GM19035 (cell line): ENCODE results near the gene ATG9A.

Experiments used
- ATAC-seq: cut with Tn5 transposase; IDR thresholded peaks from one replicate; pipeline ENCODE4 v1.9.1; 2021; ENCODE audit not compliant: unreplicated experiment

Gene ATG9A

DNA sequence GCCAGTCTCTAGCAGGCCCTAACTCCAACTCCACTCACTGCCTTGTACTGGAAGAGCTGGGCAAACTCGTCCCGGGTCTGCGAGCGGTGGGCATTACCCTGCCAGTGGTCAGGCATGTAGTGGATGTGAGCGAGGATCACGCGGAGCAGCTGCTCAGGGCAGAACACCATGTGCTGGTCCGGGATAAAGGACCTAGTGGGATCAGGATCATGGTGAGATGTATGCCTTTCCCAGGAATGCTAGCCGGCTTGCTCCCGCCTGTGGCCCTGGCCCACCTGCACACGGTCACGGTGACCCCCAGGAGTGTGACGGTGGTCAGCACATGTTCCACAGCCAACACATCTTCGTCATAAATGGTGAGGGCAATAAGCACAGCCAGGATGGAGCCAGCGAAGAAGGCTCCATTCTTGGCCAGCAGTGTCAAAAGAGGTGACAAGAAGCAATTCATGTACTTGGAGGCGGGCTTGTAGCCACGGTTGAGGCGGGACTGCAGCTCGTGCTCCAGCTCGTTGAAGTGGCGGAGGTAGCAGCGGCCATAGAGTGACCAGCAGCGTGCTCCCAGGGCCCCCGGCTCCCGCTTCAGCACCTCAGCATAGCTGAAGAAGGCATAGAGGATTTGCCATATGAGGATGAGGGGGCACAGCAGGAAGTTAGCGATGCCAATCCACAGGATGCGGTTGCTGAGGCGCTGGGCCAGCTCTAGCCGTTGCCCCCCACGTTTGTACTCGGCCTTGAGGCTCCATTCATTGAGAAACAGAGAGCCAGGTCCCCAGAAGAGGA, 5.4 kb downstream of the ATG9A start:
- no peak for ATAC-seq

DNA sequence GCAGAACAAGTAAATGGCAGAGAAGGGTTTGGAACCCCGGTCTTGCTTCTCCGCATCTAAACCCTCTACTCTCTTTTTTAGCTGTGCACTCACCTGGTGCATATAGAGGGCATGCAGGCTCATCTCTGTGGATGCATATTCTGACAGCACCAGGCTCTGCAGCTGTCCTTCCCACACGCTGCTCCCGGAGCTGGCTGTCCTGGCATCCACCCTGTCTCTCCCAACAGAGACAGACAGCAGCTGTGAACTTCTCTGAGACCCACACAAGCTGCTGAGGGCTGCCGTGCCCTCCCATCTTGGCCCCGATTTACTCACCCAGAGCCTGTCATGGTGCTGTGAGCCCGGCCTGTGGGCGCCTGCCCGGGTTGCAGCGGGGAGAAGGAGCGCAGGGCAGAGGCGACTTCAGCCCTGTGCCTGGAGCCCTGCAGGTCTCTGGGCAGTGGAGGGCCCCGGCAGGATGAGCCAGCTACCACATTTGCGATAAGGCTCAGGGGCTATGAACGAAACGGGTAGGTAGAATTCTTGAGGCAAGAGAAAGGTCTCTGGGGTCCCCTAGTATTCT, 7.4 kb downstream of the ATG9A start:
- ATAC-seq: no peak

- ATAC-seq: no peak
These were observed 8.6 kb downstream of the ATG9A start for GRCh38 chr2:219220652-219221402.

DNA sequence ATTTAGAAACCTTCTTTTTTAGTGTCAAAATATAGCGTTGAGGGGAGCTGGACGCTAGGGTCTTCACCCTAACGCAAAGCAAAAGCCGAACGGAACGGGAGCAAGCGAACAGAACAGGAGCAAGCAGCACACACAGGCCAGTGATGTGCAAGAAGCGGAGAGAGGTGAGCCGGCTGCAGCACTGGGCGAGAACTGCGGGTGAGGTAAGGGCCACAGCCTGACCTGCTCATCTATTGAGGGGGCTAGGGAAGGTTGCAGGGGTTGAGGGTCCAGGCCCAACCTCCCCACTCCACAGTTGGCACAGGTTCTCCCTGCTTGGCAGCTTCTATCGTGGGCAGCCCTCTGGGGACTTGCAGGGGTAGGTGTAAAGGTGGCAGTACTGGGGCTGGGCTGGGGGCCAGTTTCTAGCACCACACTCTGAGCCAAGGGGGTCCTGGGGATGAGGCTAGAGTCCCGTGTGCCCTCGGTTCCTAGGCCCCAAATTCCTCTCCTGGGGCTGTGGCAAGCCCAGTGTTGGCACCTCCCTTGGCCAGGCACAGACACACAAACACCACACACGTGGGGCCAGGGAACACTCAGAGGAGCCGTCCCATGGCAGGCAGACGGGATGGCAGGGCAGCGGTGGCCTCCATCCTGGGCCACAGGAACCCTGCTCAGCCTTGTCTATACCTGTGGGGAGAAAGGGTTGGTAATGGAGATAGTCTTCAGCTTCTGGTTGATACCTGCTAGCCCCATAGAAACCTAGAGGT, 9.5 kb downstream of the ATG9A start:
- no peak for ATAC-seq

- ATAC-seq: peak; percentile 77
These were observed 10.4 kb downstream of the ATG9A start, which contains the start of gene ABCB6 for GRCh38 chr2:219218732-219219701. Gene ABCB6 (minus strand): TSS chr2:219218958. CDS start chr2:219218673, 285 bp downstream.

DNA sequence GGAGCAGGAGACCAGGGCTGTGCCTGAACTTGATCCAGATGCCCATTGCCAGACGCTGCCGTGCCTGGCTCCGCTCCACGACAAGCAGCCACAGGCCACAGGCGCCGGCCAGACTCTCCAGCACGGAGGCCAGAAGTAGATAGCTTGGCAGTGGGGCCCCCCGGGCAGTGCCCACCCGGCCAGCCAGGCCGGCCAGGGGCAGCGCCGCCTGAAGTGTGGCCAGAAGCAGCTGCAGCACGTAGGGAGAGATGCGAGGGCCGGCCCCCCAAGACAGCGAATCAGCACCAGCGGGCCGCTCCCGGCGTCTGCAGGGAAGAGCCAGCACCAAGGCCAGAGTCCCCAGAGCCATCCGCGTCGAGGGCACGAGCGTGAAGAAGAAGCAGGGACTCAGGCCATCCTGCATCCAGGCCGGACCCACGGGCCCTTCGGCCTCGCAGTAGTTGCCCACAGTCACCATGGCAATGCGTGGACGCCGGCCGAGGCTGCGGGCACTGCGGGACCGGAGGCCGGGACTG, 11.2 kb downstream of the ATG9A start:
- ATAC-seq: peak; percentile 31

GRCh38 chr2:219216535-219216915, 12.9 kb downstream of the ATG9A start:
- no peak for ATAC-seq

DNA sequence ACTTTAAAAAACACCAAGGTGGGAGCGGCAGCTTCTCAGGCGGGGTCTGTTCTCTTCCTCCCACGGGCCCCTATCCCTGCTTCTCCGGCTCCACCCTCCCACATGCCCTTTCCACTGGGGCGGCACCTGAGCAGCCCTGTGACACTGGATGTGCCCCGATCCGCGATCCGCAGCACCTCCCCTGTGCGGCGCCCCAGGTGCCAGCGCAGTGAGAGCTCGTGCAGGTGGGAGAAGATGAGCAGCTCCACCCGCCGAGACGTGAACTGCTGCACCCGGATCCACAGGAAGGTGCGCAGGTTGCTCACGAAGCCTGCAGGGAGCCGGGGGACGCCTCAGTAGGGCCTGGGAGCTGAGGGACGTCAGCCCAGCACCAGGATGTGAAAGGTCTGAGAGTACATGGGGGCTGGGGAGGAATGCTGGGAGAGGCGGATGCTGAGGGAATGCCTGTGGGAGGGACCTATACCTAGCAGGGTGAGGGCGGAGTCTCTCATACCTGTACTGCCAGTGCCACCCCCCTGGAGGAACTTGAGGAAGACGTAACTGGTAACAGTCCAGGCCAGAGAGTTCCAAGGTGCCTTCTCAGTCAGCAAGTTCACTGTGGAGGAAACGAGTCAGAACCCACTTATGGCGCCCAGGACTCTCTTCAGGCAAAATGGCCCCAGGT, 13.4 kb downstream of the ATG9A start:
- ATAC-seq: no peak

DNA sequence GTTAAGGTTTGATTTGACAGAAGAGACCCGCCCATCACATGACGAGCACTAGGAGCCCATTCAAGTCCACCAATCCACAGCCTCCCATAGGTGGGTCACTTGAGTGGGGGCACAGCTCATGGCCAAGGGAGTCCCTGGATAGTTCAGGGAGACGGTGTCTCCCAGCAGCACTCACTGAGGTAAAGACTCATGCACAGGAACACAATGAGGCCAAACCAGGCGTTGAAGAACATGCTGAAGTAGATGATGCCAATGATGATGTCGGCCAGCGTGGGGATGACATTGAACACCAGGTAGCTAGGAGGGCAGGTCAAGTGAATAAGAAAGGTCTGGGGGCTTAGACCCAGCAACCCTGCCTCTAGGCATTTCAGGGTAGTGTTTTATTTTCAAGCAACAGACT, 14.7 kb downstream of the ATG9A start:
- ATAC-seq: no peak

DNA sequence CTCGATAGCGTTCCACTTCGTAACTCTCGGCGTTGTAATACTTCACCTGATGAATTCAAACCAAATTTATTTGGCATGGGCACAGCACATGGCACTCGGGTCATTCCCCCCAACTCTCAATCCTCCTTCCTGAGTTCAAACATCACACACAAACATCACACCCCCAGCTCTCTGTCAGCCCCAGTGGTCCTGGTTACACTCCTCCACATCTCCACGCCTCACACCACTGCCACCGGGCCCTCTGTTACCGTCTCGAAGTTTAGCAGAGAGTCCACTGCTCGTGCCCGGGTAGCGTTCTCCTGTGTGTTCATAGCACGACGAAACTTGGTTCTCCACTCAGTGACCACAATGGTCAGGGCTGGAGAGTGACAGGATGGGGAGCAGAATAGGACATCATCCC, 15.3 kb downstream of the ATG9A start:
- no peak for ATAC-seq

DNA sequence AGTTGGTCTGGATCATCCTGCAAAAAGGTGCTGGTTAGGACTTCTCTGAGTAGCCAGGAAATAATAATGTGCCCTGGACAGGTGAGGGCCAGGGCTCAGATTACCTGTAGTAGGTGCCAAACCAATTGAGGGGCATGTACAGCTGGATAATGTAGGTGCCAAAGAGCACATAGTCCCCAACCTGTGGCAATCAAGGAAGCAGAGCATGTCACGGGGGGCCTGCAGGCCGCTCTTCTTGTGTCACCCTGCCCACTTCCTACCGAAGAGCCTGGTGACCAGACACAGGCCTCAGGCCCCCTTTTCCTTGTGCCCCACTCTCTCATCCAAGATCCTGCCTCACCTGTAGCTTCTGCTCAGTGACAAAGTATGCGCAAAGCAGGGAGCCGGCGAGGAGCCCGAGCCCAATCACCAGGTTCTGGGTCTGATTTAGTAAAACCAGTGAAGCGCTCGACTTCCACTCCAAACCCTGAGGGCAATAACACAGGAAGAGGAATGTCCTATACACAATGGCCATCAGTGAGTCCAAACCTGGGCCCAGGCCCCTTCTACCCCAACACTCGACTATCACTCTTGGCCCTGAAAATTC, 15.9 kb downstream of the ATG9A start:
- ATAC-seq: no peak

GRCh38 chr2:219213026-219213415, 16.4 kb downstream of the ATG9A start:
- ATAC-seq: no peak

GRCh38 chr2:219210886-219211362, 18.5 kb downstream of the ATG9A start:
- ATAC-seq: no peak

GRCh38 chr2:219210196-219210885, 19.1 kb downstream of the ATG9A start:
- ATAC-seq: no peak

DNA sequence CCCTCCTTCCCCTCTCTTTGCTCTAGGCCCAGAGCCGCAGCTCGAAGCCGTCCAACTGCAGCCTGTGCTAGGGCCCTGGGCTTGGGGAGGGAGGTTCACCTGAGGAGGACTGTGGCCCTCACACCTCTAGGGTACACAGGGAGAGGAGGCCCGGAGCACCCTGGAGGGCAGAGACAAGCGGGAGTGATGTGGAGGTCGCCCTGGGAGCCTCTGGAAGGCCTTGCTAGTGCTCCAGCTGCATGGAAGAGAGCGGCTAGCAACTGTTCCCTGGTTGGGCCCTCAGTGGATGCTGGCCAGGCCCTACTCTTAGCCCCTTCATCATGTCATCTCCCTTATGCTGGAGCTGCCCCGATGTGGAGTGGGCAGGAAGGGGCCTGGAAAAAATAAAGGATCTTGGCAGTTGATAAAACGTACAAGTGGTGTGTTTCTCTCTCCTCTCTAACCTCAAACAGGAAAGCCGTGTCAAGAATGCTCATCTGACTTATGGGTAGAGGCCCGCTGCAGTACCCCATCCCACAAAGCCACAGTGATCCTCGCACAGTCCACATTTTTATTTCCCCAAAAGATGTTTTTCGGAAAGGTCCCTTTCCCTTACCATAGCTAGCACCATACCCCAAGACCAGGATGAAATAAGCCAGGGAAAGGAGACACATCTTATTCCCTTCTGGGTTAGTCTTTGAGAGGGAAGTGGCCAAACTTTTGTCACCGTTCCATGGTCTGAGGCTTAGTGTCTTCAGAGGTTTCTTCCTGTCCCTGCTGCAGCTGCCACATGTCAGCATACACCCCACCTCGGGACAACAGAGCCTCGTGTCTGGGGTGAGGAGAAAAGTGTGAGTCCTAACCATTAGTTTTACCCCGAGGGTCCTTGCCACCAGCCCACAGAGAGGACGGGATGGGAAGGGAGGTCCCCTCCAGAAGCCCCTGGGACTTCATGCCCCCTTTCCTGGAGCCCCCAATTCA, 19.9 kb downstream of the ATG9A start:
- no peak for ATAC-seq

DNA sequence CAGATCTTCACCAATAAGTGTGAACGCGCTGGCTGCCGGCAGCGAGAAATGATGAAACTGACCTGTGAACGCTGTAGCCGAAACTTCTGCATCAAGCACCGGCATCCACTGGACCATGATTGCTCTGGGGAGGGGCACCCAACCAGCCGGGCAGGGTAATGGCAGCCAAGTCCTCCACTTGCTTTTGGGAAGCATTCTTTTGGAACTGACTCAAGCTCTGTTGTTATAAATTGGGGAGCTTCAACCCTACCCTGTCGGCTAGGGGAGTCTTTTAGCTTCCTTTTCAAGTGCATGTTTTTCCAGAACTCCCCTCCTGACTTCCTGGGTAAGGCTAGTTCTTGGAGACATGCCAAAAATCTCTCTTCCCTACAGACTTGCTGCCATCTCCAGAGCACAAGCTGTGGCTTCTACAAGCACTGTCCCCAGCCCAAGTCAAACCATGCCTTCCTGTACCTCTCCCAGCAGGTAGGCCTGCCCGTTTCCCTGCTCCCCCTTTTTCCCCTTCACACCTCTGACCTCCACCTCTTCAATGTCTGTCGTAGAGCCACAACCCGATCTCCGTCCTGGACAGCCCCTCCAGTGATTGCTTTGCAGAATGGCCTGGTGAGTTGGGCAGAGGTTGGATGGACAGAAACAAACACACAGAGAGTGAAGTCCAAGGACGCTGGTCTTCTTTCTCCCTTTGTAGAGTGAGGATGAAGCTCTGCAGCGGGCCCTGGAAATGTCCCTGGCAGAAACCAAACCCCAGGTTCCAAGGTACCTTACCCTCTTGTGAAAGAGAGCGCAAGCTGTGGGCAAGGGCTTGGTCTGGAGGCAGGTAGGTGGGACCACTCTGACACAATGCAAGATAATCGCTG, 21.3 kb downstream of the ATG9A start:
- ATAC-seq: no peak
